HepG2 (cell line): ENCODE results near the gene RASA4.
"Not testable (repeated sequence)": the region's sequence is repeated elsewhere in the genome, so short reads cannot be mapped to it uniquely, and the experiment has no call there.

Source experiments
- ATF1 ChIP-seq: IDR thresholded peaks from 2 replicates; pipeline ENCODE4 v1.6.1; 2016; ENCODE audit warnings: mild to moderate bottlenecking, control low read depth
- ATF2 ChIP-seq: sonication (generic); formaldehyde crosslinking; IDR thresholded peaks from 2 replicates; pipeline ENCODE4 v1.4.0; 2020; ENCODE audit warnings: missing genetic modification reagents
- CEBPB ChIP-seq: IDR thresholded peaks from 2 replicates; pipeline ENCODE4 v1.6.1; 2011; ENCODE audit warnings: low read depth, low read length, improper control_type of control experiment, borderline replicate concordance
- CTCF ChIP-seq: sonication (generic); formaldehyde crosslinking; IDR thresholded peaks from 2 replicates; pipeline ENCODE4 v1.5.0; 2020; ENCODE audit warnings: mild to moderate bottlenecking, missing genetic modification reagents, moderate library complexity
- EZH2 ChIP-seq: conservative IDR thresholded peaks from 2 replicates; pipeline ENCODE4 v1.6.1; 2012; ENCODE audit warnings: mild to moderate bottlenecking, low read depth, low read length, moderate library complexity
- FOXP4 ChIP-seq: sonication (generic); formaldehyde crosslinking; IDR thresholded peaks from 2 replicates; pipeline ENCODE4 v1.4.0; 2020; ENCODE audit warnings: missing genetic modification reagents
- HMG20B ChIP-seq: conservative IDR thresholded peaks from 2 replicates; pipeline ENCODE4 v1.6.1; 2016; ENCODE audit warnings: missing genetic modification reagents, missing compliant biosample characterization
- NFRKB ChIP-seq: fragments of 450-650 bp; IDR thresholded peaks from 2 replicates; pipeline ENCODE4 v1.6.1; 2017
- PHF21A ChIP-seq: sonication (generic); formaldehyde crosslinking; IDR thresholded peaks from 2 replicates; pipeline ENCODE4 v1.5.0; 2020; ENCODE audit warnings: mild to moderate bottlenecking, missing genetic modification reagents
- POLR2A ChIP-seq, 2 experiments: IDR thresholded peaks; 2 replicates each; pipeline ENCODE4 v1.6.1; 2011; ENCODE audit warnings: low read depth in 2 of 2, low read length in 2 of 2, mild to moderate bottlenecking in 1 of 2, moderate library complexity in 1 of 2; ENCODE audit not compliant: insufficient read depth in 1 of 2
- POLR2AphosphoS5 ChIP-seq: IDR thresholded peaks from 2 replicates; pipeline ENCODE4 v1.6.1; 2012; ENCODE audit warnings: low read depth, low read length
- REPIN1 ChIP-seq: sonication (generic); formaldehyde crosslinking; IDR thresholded peaks from 2 replicates; pipeline ENCODE4 v1.8.0; 2022; ENCODE audit warnings: missing genetic modification reagents, low read depth, mild to moderate bottlenecking, borderline replicate concordance
- ZFP41 ChIP-seq: sonication (generic); formaldehyde crosslinking; IDR thresholded peaks from 2 replicates; pipeline ENCODE4 v1.4.0; 2020; ENCODE audit warnings: mild to moderate bottlenecking, missing genetic modification reagents, borderline replicate concordance
- ZIK1 ChIP-seq: sonication (generic); formaldehyde crosslinking; IDR thresholded peaks from 2 replicates; pipeline ENCODE4 v1.5.0; 2020; ENCODE audit warnings: mild to moderate bottlenecking, low read depth, missing genetic modification reagents, borderline replicate concordance

GRCh38 chr7:102531583-102531982, 85.0 kb downstream of the RASA4 start:
- not testable (repeated sequence) for TF ChIP-seq ATF1; ZIK1 (CRISPR knock-in tag); NFRKB; ATF2 (CRISPR knock-in tag); ZFP41 (CRISPR knock-in tag); REPIN1 (CRISPR knock-in tag); PHF21A (CRISPR knock-in tag); CEBPB; POLR2A (IDR thresholded peaks at IDR 0.05; ENCODE audit: insufficient read depth in 1 of 2, low read depth in 2 of 2, low read length in 2 of 2); FOXP4 (CRISPR knock-in tag); HMG20B (CRISPR knock-in tag); EZH2; POLR2AphosphoS5; CTCF
